Activated naive CD8-positive, alpha-beta T cell treated with anti-CD3 and anti-CD28 coated beads, Interleukin-2, amount 50 U/mL, for 16 hours (primary cell): ENCODE results near the gene BTBD9.

ENCODE experiments used
- DNase-seq: peaks from one replicate; pipeline ENCODE4 v3.0.0-alpha.2; 2020; ENCODE audit warnings: low read depth, low spot score

The BTBD9 gene

GRCh38 chr6:38163186-38164130, 476.3 kb downstream of the BTBD9 start:
- no peak for DNase-seq

GRCh38 chr6:38162493-38163185, 477.1 kb downstream of the BTBD9 start:
- DNase-seq = no peak

GRCh38 chr6:38161754-38162492, 477.8 kb downstream of the BTBD9 start:
- no peak for DNase-seq

GRCh38 chr6:38161331-38161730, 478.4 kb downstream of the BTBD9 start:
- no peak for DNase-seq

GRCh38 chr6:38160831-38161230, 478.9 kb downstream of the BTBD9 start:
- no peak for DNase-seq

GRCh38 chr6:38159596-38159995, 480.1 kb downstream of the BTBD9 start:
- no peak for DNase-seq

GRCh38 chr6:38158762-38159350, 480.9 kb downstream of the BTBD9 start:
- DNase-seq = no peak

GRCh38 chr6:38157905-38158304, 481.8 kb downstream of the BTBD9 start:
- no peak for DNase-seq

- no peak for DNase-seq
These were observed 482.7 kb downstream of the BTBD9 start for GRCh38 chr6:38156818-38157565.

GRCh38 chr6:38155621-38156204, 484.0 kb downstream of the BTBD9 start:
- no peak for DNase-seq

GRCh38 chr6:38155144-38155543, 484.6 kb downstream of the BTBD9 start:
- DNase-seq = no peak

- DNase-seq = no peak
These were observed 485.0 kb downstream of the BTBD9 start for GRCh38 chr6:38154731-38155130.

GRCh38 chr6:38153798-38154345, 485.9 kb downstream of the BTBD9 start:
- no peak for DNase-seq

GRCh38 chr6:38153076-38153797, 486.5 kb downstream of the BTBD9 start:
- no peak for DNase-seq

GRCh38 chr6:38152620-38153019, 487.1 kb downstream of the BTBD9 start:
- no peak for DNase-seq

GRCh38 chr6:38151580-38152500, 487.9 kb downstream of the BTBD9 start:
- no peak for DNase-seq

GRCh38 chr6:38150681-38151296, 488.9 kb downstream of the BTBD9 start:
- no peak for DNase-seq

GRCh38 chr6:38150021-38150420, 489.7 kb downstream of the BTBD9 start:
- no peak for DNase-seq
